Astrocyte (in vitro differentiated cells and primary cell): Measurements from ENCODE around the gene RHOB. TPM values are rescaled to one million over a fixed set of nuclear protein-coding genes. Genes with fewer than 3 reads are reported as not detected.
A peak's percentile ranks its signal among the peaks of the same experiment; 100 is the strongest.

Experiments
- DNase-seq: peaks from one replicate; pipeline ENCODE4 v3.0.0-alpha.2; 2010; ENCODE audit warnings: low read depth
- FAIRE-seq: peaks from 2 replicates; lab custom pipeline; 2011; peaks lifted over from hg19 to GRCh38; lab: Jason Lieb, UNC
- H2AFZ ChIP-seq: 2 replicates; pipeline ENCODE4 v1.6.0; 2012; ENCODE audit warnings: low read depth, low read length, inconsistent platforms
- H3K27ac ChIP-seq: 2 replicates; pipeline ENCODE4 v1.5.1; 2011; ENCODE audit warnings: low read depth, low read length, inconsistent platforms
- H3K27me3 ChIP-seq: 2 replicates; pipeline ENCODE4 v1.6.0; 2011; ENCODE audit warnings: low read length, inconsistent platforms; ENCODE audit not compliant: insufficient read depth
- H3K36me3 ChIP-seq: 2 replicates; pipeline ENCODE4 v1.5.1; 2011; ENCODE audit warnings: low read length, inconsistent platforms; ENCODE audit not compliant: insufficient read depth
- H3K4me1 ChIP-seq: 2 replicates; pipeline ENCODE4 v1.5.1; 2011; ENCODE audit warnings: low read length, inconsistent platforms; ENCODE audit not compliant: insufficient read depth
- H3K4me2 ChIP-seq: 2 replicates; pipeline ENCODE4 v1.6.0; 2012; ENCODE audit warnings: low read length, inconsistent platforms
- H3K4me3 ChIP-seq: 2 replicates; pipeline ENCODE4 v1.5.1; 2011; ENCODE audit warnings: low read depth, mild to moderate bottlenecking, low read length, inconsistent platforms; ENCODE audit not compliant: insufficient read depth
- H3K79me2 ChIP-seq: 2 replicates; pipeline ENCODE4 v1.6.0; 2012; ENCODE audit warnings: mild to moderate bottlenecking, low read length, inconsistent platforms; ENCODE audit not compliant: insufficient read depth
- H3K9ac ChIP-seq: 2 replicates; pipeline ENCODE4 v1.6.0; 2012; ENCODE audit warnings: mild to moderate bottlenecking, low read length, inconsistent platforms
- H3K9me3 ChIP-seq: 2 replicates; pipeline ENCODE4 v1.5.1; 2012; ENCODE audit warnings: low read depth, mild to moderate bottlenecking, low read length, inconsistent platforms; ENCODE audit not compliant: insufficient read depth
- H4K20me1 ChIP-seq: 2 replicates; pipeline ENCODE4 v1.6.0; 2012; ENCODE audit warnings: low read length, inconsistent platforms; ENCODE audit not compliant: insufficient read depth
- H3K27ac Mint-ChIP-seq: one replicate; pipeline ENCODE4 v1.8.0; 2021; ENCODE audit warnings: mild to moderate bottlenecking, mixed read lengths; ENCODE audit not compliant: unreplicated experiment
- H3K27me3 Mint-ChIP-seq: one replicate; pipeline ENCODE4 v1.8.0; 2021; ENCODE audit warnings: low read depth, mixed read lengths; ENCODE audit not compliant: unreplicated experiment
- H3K36me3 Mint-ChIP-seq: one replicate; pipeline ENCODE4 v1.8.0; 2021; ENCODE audit warnings: low read depth, mixed read lengths; ENCODE audit not compliant: unreplicated experiment
- H3K4me1 Mint-ChIP-seq: one replicate; pipeline ENCODE4 v1.8.0; 2021; ENCODE audit warnings: low read depth, mixed read lengths; ENCODE audit not compliant: unreplicated experiment
- H3K4me3 Mint-ChIP-seq: one replicate; pipeline ENCODE4 v1.8.0; 2021; ENCODE audit warnings: mild to moderate bottlenecking, moderate library complexity, mixed read lengths; ENCODE audit not compliant: unreplicated experiment
- H3K9me3 Mint-ChIP-seq: one replicate; pipeline ENCODE4 v1.8.0; 2021; ENCODE audit warnings: mild to moderate bottlenecking, mixed read lengths; ENCODE audit not compliant: unreplicated experiment
- CTCF ChIP-seq: IDR thresholded peaks from 2 replicates; pipeline ENCODE4 v1.5.1; 2011; ENCODE audit warnings: low read depth, mild to moderate bottlenecking, inconsistent platforms, low read length, moderate library complexity; ENCODE audit not compliant: insufficient read depth
- EZH2 ChIP-seq: IDR thresholded peaks from 2 replicates; pipeline ENCODE4 v1.6.1; 2012; ENCODE audit warnings: mild to moderate bottlenecking, low read length, inconsistent platforms; ENCODE audit not compliant: insufficient read depth
- total RNA-seq: library from RNA; stranded (reverse); gene quantifications from 2 replicates; pipeline ENCODE4 v1.2.1, GENCODE V29; 2021

RHOB gene
- total RNA-seq, 1 donor from 2014 or later = 161 TPM

DNA sequence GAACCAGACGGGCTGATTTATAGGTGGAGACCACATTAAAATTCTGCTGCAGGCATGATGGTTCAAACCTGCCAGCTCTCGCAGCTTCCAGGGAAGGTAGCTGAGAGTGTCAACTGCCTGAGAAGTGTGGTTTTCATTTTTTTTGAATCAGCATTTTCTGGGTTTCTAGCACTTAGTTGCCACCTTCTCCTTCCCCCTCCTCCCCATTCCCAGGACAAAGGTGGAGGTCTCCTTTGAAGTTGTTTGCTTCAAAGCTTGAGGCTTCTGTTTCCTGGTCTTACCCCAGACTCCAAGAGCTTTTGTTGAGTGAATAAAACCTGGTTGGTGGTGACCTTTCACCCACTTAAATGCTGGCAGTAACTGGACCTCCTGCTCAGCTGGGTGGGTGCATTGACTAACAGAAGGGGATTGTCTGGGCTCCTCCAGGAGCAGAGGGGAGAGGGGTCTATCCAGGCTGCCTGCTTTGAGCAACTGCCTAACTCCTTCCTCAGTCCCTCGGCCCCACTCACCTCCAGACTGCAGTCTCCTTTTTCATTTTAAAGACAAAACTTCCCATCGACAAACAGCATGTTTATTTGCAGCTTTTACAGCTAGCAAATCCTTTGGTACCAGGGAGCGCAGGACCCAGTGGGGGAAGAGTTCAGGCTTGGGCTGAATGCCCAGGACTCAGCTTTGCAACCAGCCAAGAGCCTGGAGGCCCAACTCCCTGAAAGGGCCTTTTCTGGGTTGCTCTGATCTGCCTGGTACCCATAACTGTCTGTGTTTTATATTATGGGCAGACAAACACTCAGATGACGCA lies 3.5 kb downstream of the RHOB start:
- TF ChIP-seq EZH2 (no peak), CTCF (no peak)
- no peak for FAIRE-seq
- H3K9ac ChIP-seq = peak overlapping the region; percentile 94
- no peaks in the 10 kb centered on the region for H3K27me3 Mint-ChIP-seq
- H3K9me3 Mint-ChIP-seq = no peaks in the 10 kb centered on the region
- H3K27ac ChIP-seq = peak overlapping the region; percentile 35
- H3K4me3 Mint-ChIP-seq = peak overlapping the region; percentile 98
- peaks cover 27% of the 10 kb centered on the region for H3K4me1 Mint-ChIP-seq
- no peak overlapping the region for H2AFZ ChIP-seq
- peak overlapping the region; percentile 87 for H3K4me2 ChIP-seq
- H3K4me3 ChIP-seq = peak overlapping the region; percentile 88
- peaks cover 13% of the 10 kb centered on the region for H3K36me3 Mint-ChIP-seq
- peaks cover 39% of the 10 kb centered on the region for H3K79me2 ChIP-seq
- H3K27me3 ChIP-seq = no peaks in the 10 kb centered on the region
- H3K36me3 ChIP-seq = peaks cover 3% of the 10 kb centered on the region
- no peaks in the 10 kb centered on the region for H3K9me3 ChIP-seq
- H3K27ac Mint-ChIP-seq = peak overlapping the region; percentile 94
- peaks cover 37% of the 10 kb centered on the region for H4K20me1 ChIP-seq
- DNase-seq = peak; percentile 75
- H3K4me1 ChIP-seq = peaks cover 19% of the 10 kb centered on the region

GRCh38 chr2:20451000-20451290 lies 4.1 kb downstream of the RHOB start:
- no peaks in the 10 kb centered on the region for H3K27me3 Mint-ChIP-seq
- no peak for TF ChIP-seq EZH2
- H3K36me3 ChIP-seq = peaks cover 3% of the 10 kb centered on the region
- H3K9me3 Mint-ChIP-seq = no peaks in the 10 kb centered on the region
- H3K27ac Mint-ChIP-seq = peak overlapping the region; percentile 63
- H3K9me3 ChIP-seq = no peaks in the 10 kb centered on the region
- H3K4me3 ChIP-seq = peak overlapping the region; percentile 88
- peaks cover 13% of the 10 kb centered on the region for H3K36me3 Mint-ChIP-seq
- H3K4me3 Mint-ChIP-seq = peak overlapping the region; percentile 98
- H3K79me2 ChIP-seq = peaks cover 39% of the 10 kb centered on the region
- FAIRE-seq (no peak), DNase-seq (no peak)
- H3K9ac ChIP-seq = peak overlapping the region; percentile 94
- H3K27me3 ChIP-seq = no peaks in the 10 kb centered on the region
- H4K20me1 ChIP-seq = peaks cover 37% of the 10 kb centered on the region
- peaks cover 19% of the 10 kb centered on the region for H3K4me1 ChIP-seq
- peaks cover 27% of the 10 kb centered on the region for H3K4me1 Mint-ChIP-seq
- H3K27ac ChIP-seq = peak overlapping the region; percentile 35
- no peak overlapping the region for H2AFZ ChIP-seq
- H3K4me2 ChIP-seq = peak overlapping the region; percentile 87

DNA sequence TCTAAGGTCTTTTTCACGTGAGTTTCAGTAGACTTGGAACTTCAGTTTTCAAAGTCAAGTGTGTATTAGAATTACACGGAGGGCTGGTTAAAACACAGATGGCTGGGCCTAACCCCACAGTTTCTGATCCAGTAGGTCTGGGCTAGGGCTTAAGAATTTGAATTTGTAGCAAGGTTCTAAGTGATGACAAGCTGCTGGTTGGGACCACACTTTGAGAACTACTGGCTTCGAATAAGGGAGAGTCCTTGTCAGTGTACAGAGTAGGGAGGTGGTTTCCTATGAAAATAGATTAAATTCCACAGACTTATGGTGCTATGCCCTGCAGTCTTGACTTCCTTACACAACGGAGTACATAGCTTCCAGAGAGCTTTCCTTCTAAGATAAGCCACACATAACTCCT lies 4.5 kb downstream of the RHOB start:
- Mint-ChIP-seq H3K9me3 (no peaks in the 10 kb centered on the region), H3K27me3 (no peaks in the 10 kb centered on the region), H3K4me3 (peak overlapping the region; percentile 98), H3K27ac (peak overlapping the region; percentile 63), H3K4me1 (peaks cover 28% of the 10 kb centered on the region), H3K36me3 (peaks cover 13% of the 10 kb centered on the region)
- Histone ChIP-seq H3K27me3 (no peaks in the 10 kb centered on the region), H3K4me3 (no peak overlapping the region), H3K36me3 (peaks cover 3% of the 10 kb centered on the region), H3K9ac (peak overlapping the region; percentile 94), H3K27ac (peak overlapping the region; percentile 21), H3K9me3 (no peaks in the 10 kb centered on the region), H3K4me1 (peaks cover 20% of the 10 kb centered on the region), H2AFZ (no peak overlapping the region), H4K20me1 (peaks cover 37% of the 10 kb centered on the region), H3K4me2 (peak overlapping the region; percentile 87), H3K79me2 (peaks cover 36% of the 10 kb centered on the region)
- TF ChIP-seq CTCF (no peak), EZH2 (no peak)
- FAIRE-seq (no peak), DNase-seq (peak; percentile 46)
